NB4 (cell line): ENCODE data around the gene TNPO1.
A peak's percentile ranks its signal among the peaks of the same experiment; 100 is the strongest.

Experiments used
- DNase-seq: peaks from one replicate; pipeline ENCODE4 v3.0.0; 2010; ENCODE audit warnings: low read depth
- H3K4me3 ChIP-seq: one replicate; pipeline ENCODE4 v1.5.1; 2011; ENCODE audit warnings: mild to moderate bottlenecking, low read depth, low read length, moderate library complexity
- CTCF ChIP-seq: IDR thresholded peaks from one replicate; pipeline ENCODE4 v1.5.1; 2012; ENCODE audit warnings: low read depth, low read length
- MAX ChIP-seq: IDR thresholded peaks from 2 replicates; pipeline ENCODE4 v1.6.1; 2011; ENCODE audit warnings: low read depth, low read length
- MYC ChIP-seq: IDR thresholded peaks from 2 replicates; pipeline ENCODE4 v1.6.1; 2011; ENCODE audit warnings: low read depth, low read length
- POLR2A ChIP-seq: IDR thresholded peaks from 2 replicates; pipeline ENCODE4 v1.6.1; 2011; ENCODE audit warnings: mild to moderate bottlenecking; ENCODE audit not compliant: insufficient read length; ENCODE audit errors: extremely low read depth

The TNPO1 gene

GRCh38 chr5:72956324-72957140 is 140.1 kb downstream of the TNPO1 start:
- DNase-seq = peak; percentile 80
- no peak for TF ChIP-seq CTCF
- no peak for TF ChIP-seq POLR2A
- no peak for TF ChIP-seq MAX
- TF ChIP-seq MYC = no peak
- peak overlapping the region; percentile 88 for H3K4me3 ChIP-seq

GRCh38 chr5:72957337-72957736 is 140.9 kb downstream of the TNPO1 start:
- no peak for TF ChIP-seq MAX
- TF ChIP-seq MYC = no peak
- TF ChIP-seq CTCF = no peak
- no peak for TF ChIP-seq POLR2A
- H3K4me3 ChIP-seq = peak overlapping the region; percentile 88
- DNase-seq = no peak

- DNase-seq = no peak
- H3K4me3 ChIP-seq = no peak overlapping the region
- TF ChIP-seq CTCF (no peak), MAX (no peak), MYC (no peak), POLR2A (no peak)
These were observed 142.8 kb downstream of the TNPO1 start for GRCh38 chr5:72959257-72959656.
